ENCODE data around the gene TNFSF8.

Gene TNFSF8

GRCh38 chr9:114958844-114959235 is 28.4 kb upstream of the TNFSF8 start:
- no peak overlapping the region for H3K27ac ChIP-seq (ENCODE audit: low read length)
- TF ChIP-seq EZH2phosphoT487 (IDR thresholded peaks at IDR 0.05; ENCODE audit: low read depth) (no peak), CTCF (IDR thresholded peaks at IDR 0.05; ENCODE audit: low read depth, low read length) (no peak)
- no peak overlapping the region for H3K4me2 ChIP-seq (ENCODE audit: low read length)
- H3K79me2 ChIP-seq (ENCODE audit: low read length): no peaks in the 10 kb centered on the region
- H3K4me3 ChIP-seq (ENCODE audit: low read length): no peak overlapping the region
- no peak overlapping the region for H3K9ac ChIP-seq (ENCODE audit: low read length)
- H2AFZ ChIP-seq (ENCODE audit: low read depth, low read length): no peak overlapping the region
- H3K9me3 ChIP-seq (ENCODE audit: insufficient read depth, low read length): 0 out of 2 replicates have a peak, but pooled peaks cover 3% of the 10 kb centered on the region
- H4K20me1 ChIP-seq (ENCODE audit: insufficient read depth, low read length): no peaks in the 10 kb centered on the region
- no peaks in the 10 kb centered on the region for H3K36me3 ChIP-seq (replicated peaks; ENCODE audit: low read depth, low read length)
- peaks cover 18% of the 10 kb centered on the region for H3K27me3 ChIP-seq (ENCODE audit: low read depth, low read length)
- no peaks in the 10 kb centered on the region for H3K4me1 ChIP-seq (ENCODE audit: low read length)

- no peaks in the 10 kb centered on the region for H3K79me2 ChIP-seq (ENCODE audit: low read length)
- no peak overlapping the region for H3K4me2 ChIP-seq (ENCODE audit: low read length)
- no peak overlapping the region for H3K4me3 ChIP-seq (ENCODE audit: low read length)
- H3K9me3 ChIP-seq (ENCODE audit: insufficient read depth, low read length): 0 out of 2 replicates have a peak, but pooled peaks cover 3% of the 10 kb centered on the region
- H3K9ac ChIP-seq (ENCODE audit: low read length): no peak overlapping the region
- no peaks in the 10 kb centered on the region for H3K36me3 ChIP-seq (replicated peaks; ENCODE audit: low read depth, low read length)
- TF ChIP-seq EZH2phosphoT487 (IDR thresholded peaks at IDR 0.05; ENCODE audit: low read depth) (no peak), CTCF (IDR thresholded peaks at IDR 0.05; ENCODE audit: low read depth, low read length) (no peak)
- no peak overlapping the region for H2AFZ ChIP-seq (ENCODE audit: low read depth, low read length)
- H3K27ac ChIP-seq (ENCODE audit: low read length): no peak overlapping the region
- no peaks in the 10 kb centered on the region for H3K4me1 ChIP-seq (ENCODE audit: low read length)
- peaks cover 20% of the 10 kb centered on the region for H3K27me3 ChIP-seq (ENCODE audit: low read depth, low read length)
- H4K20me1 ChIP-seq (ENCODE audit: insufficient read depth, low read length): no peaks in the 10 kb centered on the region
Observed at GRCh38 chr9:114958021-114958843, 27.8 kb upstream of the TNFSF8 start.

GRCh38 chr9:114957558-114957957 is 27.2 kb upstream of the TNFSF8 start:
- H3K27ac ChIP-seq (ENCODE audit: low read length): no peak overlapping the region
- TF ChIP-seq EZH2phosphoT487 (IDR thresholded peaks at IDR 0.05; ENCODE audit: low read depth) (no peak), CTCF (IDR thresholded peaks at IDR 0.05; ENCODE audit: low read depth, low read length) (no peak)
- H3K9me3 ChIP-seq (ENCODE audit: insufficient read depth, low read length): 0 out of 2 replicates have a peak, but pooled peaks cover 3% of the 10 kb centered on the region
- no peak overlapping the region for H3K9ac ChIP-seq (ENCODE audit: low read length)
- H3K36me3 ChIP-seq (replicated peaks; ENCODE audit: low read depth, low read length): no peaks in the 10 kb centered on the region
- no peaks in the 10 kb centered on the region for H3K4me1 ChIP-seq (ENCODE audit: low read length)
- H3K79me2 ChIP-seq (ENCODE audit: low read length): no peaks in the 10 kb centered on the region
- H4K20me1 ChIP-seq (ENCODE audit: insufficient read depth, low read length): no peaks in the 10 kb centered on the region
- peaks cover 25% of the 10 kb centered on the region for H3K27me3 ChIP-seq (ENCODE audit: low read depth, low read length)
- no peak overlapping the region for H2AFZ ChIP-seq (ENCODE audit: low read depth, low read length)
- no peak overlapping the region for H3K4me3 ChIP-seq (ENCODE audit: low read length)
- no peak overlapping the region for H3K4me2 ChIP-seq (ENCODE audit: low read length)

GRCh38 chr9:114954956-114955582 is 24.7 kb upstream of the TNFSF8 start:
- Histone ChIP-seq H3K9me3 (ENCODE audit: insufficient read depth, low read length) (0 out of 2 replicates have a peak, but pooled peaks cover 3% of the 10 kb centered on the region), H3K9ac (ENCODE audit: low read length) (no peak overlapping the region), H3K79me2 (ENCODE audit: low read length) (no peaks in the 10 kb centered on the region), H3K4me1 (ENCODE audit: low read length) (no peaks in the 10 kb centered on the region), H2AFZ (ENCODE audit: low read depth, low read length) (no peak overlapping the region), H4K20me1 (ENCODE audit: insufficient read depth, low read length) (no peaks in the 10 kb centered on the region), H3K27me3 (ENCODE audit: low read depth, low read length) (peaks cover 35% of the 10 kb centered on the region), H3K4me2 (ENCODE audit: low read length) (no peak overlapping the region), H3K36me3 (replicated peaks; ENCODE audit: low read depth, low read length) (no peaks in the 10 kb centered on the region), H3K27ac (ENCODE audit: low read length) (no peak overlapping the region), H3K4me3 (ENCODE audit: low read length) (no peak overlapping the region)
- TF ChIP-seq CTCF (IDR thresholded peaks at IDR 0.05; ENCODE audit: low read depth, low read length) (no peak), EZH2phosphoT487 (IDR thresholded peaks at IDR 0.05; ENCODE audit: low read depth) (no peak)
